D721Med (cell line): ENCODE measurements around the gene OS9.
A peak's percentile ranks its signal among the peaks of the same experiment; 100 is the strongest.

Experiments
- DNase-seq: peaks from one replicate; pipeline ENCODE4 v3.0.0; 2011; ENCODE audit warnings: low spot score; ENCODE audit not compliant: insufficient read length
- FAIRE-seq: peaks from 2 replicates; lab custom pipeline; 2011; peaks lifted over from hg19 to GRCh38; lab: Jason Lieb, UNC
- CTCF ChIP-seq: IDR thresholded peaks from 2 replicates; pipeline ENCODE4 v1.5.1; 2012; ENCODE audit warnings: mild to moderate bottlenecking, control low read depth; ENCODE audit not compliant: insufficient read depth; ENCODE audit errors: missing control alignments

OS9 gene

GRCh38 chr12:57725851-57726150, 31.9 kb downstream of the OS9 start:
- no peak for TF ChIP-seq CTCF
- DNase-seq (no peak), FAIRE-seq (no peak)

GRCh38 chr12:57726151-57726883, 32.4 kb downstream of the OS9 start:
- DNase-seq, result peak; percentile 95
- TF ChIP-seq CTCF, result peak; percentile 75
- no peak for FAIRE-seq

- DNase-seq, result no peak
- TF ChIP-seq CTCF, result peak; percentile 23
- FAIRE-seq, result no peak
These were observed 33.2 kb downstream of the OS9 start for GRCh38 chr12:57726884-57727757.

- DNase-seq, result no peak
- FAIRE-seq, result no peak
- no peak for TF ChIP-seq CTCF
These were observed 33.9 kb downstream of the OS9 start for GRCh38 chr12:57727758-57728395.

- DNase-seq (no peak), FAIRE-seq (no peak)
These were observed 35.5 kb downstream of the OS9 start for GRCh38 chr12:57729321-57729844.

GRCh38 chr12:57730336-57731067, 36.6 kb downstream of the OS9 start:
- FAIRE-seq, result no peak
- DNase-seq, result no peak
- TF ChIP-seq CTCF, result no peak

More at GRCh38 chr12:57729321-57729844, 35.5 kb downstream of the OS9 start:
- no peak for TF ChIP-seq CTCF
